ENCODE results near the gene ARHGEF7.

The ARHGEF7 gene

GRCh38 chr13:111131611-111132010 lies 16.5 kb downstream of the ARHGEF7 start:
- no peak for DNase-seq (ENCODE audit: low read depth in 2 of 2)
- no peak overlapping the region for H3K4me3 ChIP-seq (replicated peaks in 1 of 2; ENCODE audit: low read depth in 2 of 2, low read length in 2 of 2)
- no peak for TF ChIP-seq CTCF (IDR thresholded peaks at IDR 0.05; ENCODE audit: low read depth, low read length)

- no peak overlapping the region for H3K4me3 ChIP-seq (replicated peaks in 1 of 2; ENCODE audit: low read depth in 2 of 2, low read length in 2 of 2)
- TF ChIP-seq CTCF (IDR thresholded peaks at IDR 0.05; ENCODE audit: low read depth, low read length) = no peak
- no peak for DNase-seq (ENCODE audit: low read depth in 2 of 2)
Observed at GRCh38 chr13:111132948-111133347, 17.8 kb downstream of the ARHGEF7 start.

GRCh38 chr13:111139452-111139851 lies 24.3 kb downstream of the ARHGEF7 start:
- no peak for DNase-seq (ENCODE audit: low read depth in 2 of 2)
- TF ChIP-seq CTCF (IDR thresholded peaks at IDR 0.05; ENCODE audit: low read depth, low read length) = no peak
- no peak overlapping the region for H3K4me3 ChIP-seq (replicated peaks in 1 of 2; ENCODE audit: low read depth in 2 of 2, low read length in 2 of 2)

GRCh38 chr13:111139873-111140561 lies 24.9 kb downstream of the ARHGEF7 start:
- no peak overlapping the region for H3K4me3 ChIP-seq (replicated peaks in 1 of 2; ENCODE audit: low read depth in 2 of 2, low read length in 2 of 2)
- DNase-seq (ENCODE audit: low read depth in 2 of 2) = no peak
- TF ChIP-seq CTCF (IDR thresholded peaks at IDR 0.05; ENCODE audit: low read depth, low read length) = no peak

GRCh38 chr13:111140562-111141105 lies 25.5 kb downstream of the ARHGEF7 start:
- no peak overlapping the region for H3K4me3 ChIP-seq (replicated peaks in 1 of 2; ENCODE audit: low read depth in 2 of 2, low read length in 2 of 2)
- no peak for DNase-seq (ENCODE audit: low read depth in 2 of 2)
- TF ChIP-seq CTCF (IDR thresholded peaks at IDR 0.05; ENCODE audit: low read depth, low read length) = no peak

GRCh38 chr13:111142472-111142871 lies 27.4 kb downstream of the ARHGEF7 start:
- no peak for DNase-seq (ENCODE audit: low read depth in 2 of 2)
- H3K4me3 ChIP-seq (replicated peaks in 1 of 2; ENCODE audit: low read depth in 2 of 2, low read length in 2 of 2) = no peak overlapping the region
- no peak for TF ChIP-seq CTCF (IDR thresholded peaks at IDR 0.05; ENCODE audit: low read depth, low read length)
